H9 (cell line): ENCODE measurements around the gene FAM136A. TPM values are rescaled to one million over a fixed set of nuclear protein-coding genes. Genes with fewer than 3 reads are reported as not detected.

ENCODE experiments used
- DNase-seq: peaks from one replicate; pipeline ENCODE4 v3.0.0-alpha.2; 2017
- H2AFZ ChIP-seq: one replicate; pipeline ENCODE4 v1.6.1; 2013; ENCODE audit warnings: mild to moderate bottlenecking, low read length, control low read depth, moderate library complexity
- H2AK5ac ChIP-seq: 2 replicates; pipeline ENCODE4 v1.6.1; 2013; ENCODE audit warnings: low read length, control low read depth, mixed read lengths; ENCODE audit not compliant: insufficient read length
- H2BK120ac ChIP-seq: one replicate; pipeline ENCODE4 v1.6.1; 2013; ENCODE audit warnings: low read depth, mild to moderate bottlenecking, low read length, control low read depth, inconsistent platforms; ENCODE audit not compliant: poor library complexity, severe bottlenecking
- H2BK12ac ChIP-seq: 2 replicates; pipeline ENCODE4 v1.6.1; 2013; ENCODE audit warnings: low read length, control low read depth, mixed read lengths, low read depth; ENCODE audit not compliant: insufficient read length
- H2BK15ac ChIP-seq: 2 replicates; pipeline ENCODE4 v1.6.1; 2013; ENCODE audit warnings: low read depth, low read length, control low read depth
- H2BK20ac ChIP-seq: one replicate; pipeline ENCODE4 v1.6.1; 2013; ENCODE audit warnings: low read depth, mild to moderate bottlenecking, low read length, control low read depth, inconsistent platforms; ENCODE audit not compliant: poor library complexity, severe bottlenecking
- H2BK5ac ChIP-seq: 2 replicates; pipeline ENCODE4 v1.6.1; 2013; ENCODE audit warnings: low read length, control low read depth, mixed read lengths; ENCODE audit not compliant: insufficient read length
- H3K14ac ChIP-seq: 2 replicates; pipeline ENCODE4 v1.6.1; 2013; ENCODE audit warnings: low read length, control low read depth; ENCODE audit not compliant: insufficient read depth
- H3K18ac ChIP-seq: 2 replicates; pipeline ENCODE4 v1.6.1; 2013; ENCODE audit warnings: low read depth, mild to moderate bottlenecking, mixed read lengths, low read length, control low read depth; ENCODE audit not compliant: insufficient read length
- H3K23ac ChIP-seq: 2 replicates; pipeline ENCODE4 v1.6.1; 2013; ENCODE audit warnings: low read length, control low read depth, mixed read lengths, low read depth; ENCODE audit not compliant: insufficient read length
- H3K23me2 ChIP-seq: 2 replicates; pipeline ENCODE4 v1.6.1; 2013; ENCODE audit warnings: low read depth, mild to moderate bottlenecking, mixed read lengths, low read length, control low read depth; ENCODE audit not compliant: insufficient read length, poor library complexity, severe bottlenecking
- H3K27ac ChIP-seq: 2 replicates; pipeline ENCODE4 v1.5.1; 2013; ENCODE audit warnings: low read length, control low read depth, mixed read lengths, low read depth; ENCODE audit not compliant: insufficient read length
- H3K27me3 ChIP-seq: 2 replicates; pipeline ENCODE4 v1.6.1; 2013; ENCODE audit warnings: low read length, control low read depth, inconsistent platforms; ENCODE audit not compliant: insufficient read depth
- H3K4ac ChIP-seq: 2 replicates; pipeline ENCODE4 v1.6.1; 2013; ENCODE audit warnings: low read depth, mild to moderate bottlenecking, control low read depth, inconsistent platforms, low read length, moderate library complexity
- H3K4me1 ChIP-seq: 2 replicates; pipeline ENCODE4 v1.6.1; 2013; ENCODE audit warnings: low read length, control low read depth, inconsistent platforms; ENCODE audit not compliant: insufficient read depth
- H3K4me2 ChIP-seq: 2 replicates; pipeline ENCODE4 v1.6.1; 2013; ENCODE audit warnings: low read length, control low read depth, mixed read lengths; ENCODE audit not compliant: insufficient read length, insufficient read depth
- H3K56ac ChIP-seq: 2 replicates; pipeline ENCODE4 v1.6.1; 2013; ENCODE audit warnings: low read depth, mild to moderate bottlenecking, mixed read lengths, low read length, control low read depth; ENCODE audit not compliant: insufficient read length
- H3K79me1 ChIP-seq: 2 replicates; pipeline ENCODE4 v1.6.1; 2013; ENCODE audit warnings: low read depth, mild to moderate bottlenecking, moderate library complexity, low read length, control low read depth, inconsistent platforms; ENCODE audit not compliant: insufficient read depth, poor library complexity, severe bottlenecking
- H3K79me2 ChIP-seq: 2 replicates; pipeline ENCODE4 v1.6.1; 2013; ENCODE audit warnings: low read length, control low read depth, inconsistent platforms; ENCODE audit not compliant: insufficient read depth
- H3K9ac ChIP-seq: 2 replicates; pipeline ENCODE4 v1.6.1; 2013; ENCODE audit warnings: low read length, control low read depth, mixed read lengths; ENCODE audit not compliant: insufficient read length; ENCODE audit errors: extremely low read depth
- H3K9me3 ChIP-seq: one replicate; pipeline ENCODE4 v1.6.1; 2013; ENCODE audit warnings: low read depth, low read length, inconsistent platforms; ENCODE audit not compliant: control insufficient read depth
- H3T11ph ChIP-seq: one replicate; pipeline ENCODE4 v1.6.1; 2013; ENCODE audit warnings: mild to moderate bottlenecking, low read length, control low read depth, inconsistent platforms
- H4K20me1 ChIP-seq: one replicate; pipeline ENCODE4 v1.6.1; 2013; ENCODE audit not compliant: control insufficient read depth, insufficient read length, insufficient read depth
- H4K5ac ChIP-seq: 2 replicates; pipeline ENCODE4 v1.6.1; 2013; ENCODE audit warnings: low read depth, mild to moderate bottlenecking, mixed read lengths, low read length, control low read depth; ENCODE audit not compliant: insufficient read length
- H4K8ac ChIP-seq: replicated peaks from 2 replicates; pipeline ENCODE4 v1.6.1; 2013; ENCODE audit warnings: low read length, control low read depth, mixed read lengths, low read depth; ENCODE audit not compliant: insufficient read length
- H4K91ac ChIP-seq: 2 replicates; pipeline ENCODE4 v1.6.1; 2013; ENCODE audit warnings: low read depth, mild to moderate bottlenecking, moderate library complexity, mixed read lengths, low read length, control low read depth; ENCODE audit not compliant: insufficient read length
- H3K27ac Mint-ChIP-seq, 3 experiments: 2 replicates in 2 of 3; 3 replicates in 1 of 3; pipeline ENCODE4 v1.8.0; 2020 to 2021; ENCODE audit warnings: mixed read lengths in 3 of 3, mild to moderate bottlenecking in 1 of 3, moderate library complexity in 1 of 3
- H3K27me3 Mint-ChIP-seq: 2 replicates; pipeline ENCODE4 v1.8.0; 2021; ENCODE audit warnings: low read depth, mild to moderate bottlenecking, moderate library complexity, mixed read lengths
- H3K36me3 Mint-ChIP-seq, 3 experiments: 2 replicates in 2 of 3; 3 replicates in 1 of 3; pipeline ENCODE4 v1.8.0; 2020 to 2021; ENCODE audit warnings: low read depth in 3 of 3, mixed read lengths in 3 of 3; ENCODE audit not compliant: insufficient read depth in 1 of 3
- H3K4me1 Mint-ChIP-seq, 2 experiments: 2 replicates each; pipeline ENCODE4 v1.8.0; 2020; ENCODE audit warnings: mixed read lengths in 2 of 2
- H3K4me3 Mint-ChIP-seq, 2 experiments: 2 replicates in 1 of 2; 3 replicates in 1 of 2; pipeline ENCODE4 v1.8.0; 2020 to 2021; ENCODE audit warnings: mild to moderate bottlenecking in 2 of 2, mixed read lengths in 2 of 2, moderate library complexity in 1 of 2
- H3K9me3 Mint-ChIP-seq, 2 experiments: 2 replicates in 1 of 2; 3 replicates in 1 of 2; pipeline ENCODE4 v1.8.0; 2020; ENCODE audit warnings: mild to moderate bottlenecking in 2 of 2, mixed read lengths in 2 of 2, moderate library complexity in 1 of 2
- CTCF ChIP-seq: fragments of 200-600 bp; sonication (generic); conservative IDR thresholded peaks from 3 replicates; pipeline ENCODE4 v1.8.0; 2021; ENCODE audit warnings: antibody characterized with exemption, mild to moderate bottlenecking
- WGBS: extraction: QIAGEN DNeasy Blood & Tissue Kit; methylation state at CpG from one replicate; pipeline ENCODE4 v1.1.7; 2013; ENCODE audit warnings: missing lambda C conversion rate, low lambda C conversion rate, mixed read lengths; ENCODE audit not compliant: insufficient read length; ENCODE audit errors: extremely low coverage; 5-methylcytosine and 5-hydroxymethylcytosine counted together
- total RNA-seq: library from RNA; stranded (reverse); gene quantifications from 2 replicates; pipeline ENCODE4 v1.2.1, GENCODE V29; 2021

The FAM136A gene
- total RNA-seq, 1 experiment from 2014 or later: 118 TPM

GRCh38 chr2:70349921-70350685, 48.2 kb upstream of the FAM136A start:
- no peak overlapping the region for H2BK12ac ChIP-seq
- no peaks in the 10 kb centered on the region for H3K9me3 ChIP-seq
- H3K36me3 Mint-ChIP-seq: no peaks in the 10 kb centered on the region
- no peaks in the 10 kb centered on the region for H3K27me3 ChIP-seq
- no peaks in the 10 kb centered on the region for H3K79me1 ChIP-seq
- no peak for DNase-seq
- TF ChIP-seq CTCF: no peak
- H2AFZ ChIP-seq: no peak overlapping the region
- no peak overlapping the region for H3K27ac Mint-ChIP-seq
- H2BK15ac ChIP-seq: no peak overlapping the region
- no peak overlapping the region for H3K9ac ChIP-seq
- H3K4me1 ChIP-seq: no peaks in the 10 kb centered on the region
- H4K5ac ChIP-seq: no peak overlapping the region
- H3K23ac ChIP-seq: no peak overlapping the region
- 0 out of 4 replicates have a peak, but pooled peaks cover 0 to 3% of the 10 kb centered on the region in 2 experiments for H3K4me1 Mint-ChIP-seq
- no CpG with 5 or more reads among the region's 3 CpGs for WGBS
- no peaks in the 10 kb centered on the region for H3K79me2 ChIP-seq
- H4K91ac ChIP-seq: no peak overlapping the region
- no peak overlapping the region for H3K14ac ChIP-seq
- H3K4ac ChIP-seq: no peak overlapping the region
- no peaks in the 10 kb centered on the region for H3K23me2 ChIP-seq
- no peak overlapping the region for H3K56ac ChIP-seq
- no peak overlapping the region for H3K4me3 Mint-ChIP-seq
- no peak overlapping the region for H3T11ph ChIP-seq
- H4K20me1 ChIP-seq: no peaks in the 10 kb centered on the region
- H3K4me2 ChIP-seq: no peak overlapping the region
- H3K27me3 Mint-ChIP-seq: peaks cover 2% of the 10 kb centered on the region
- no peak overlapping the region for H2BK120ac ChIP-seq
- no peak overlapping the region for H2BK20ac ChIP-seq
- H4K8ac ChIP-seq: no peak overlapping the region
- no peak overlapping the region for H3K27ac ChIP-seq
- no peaks in the 10 kb centered on the region for H3K9me3 Mint-ChIP-seq
- H2BK5ac ChIP-seq: no peak overlapping the region
- no peak overlapping the region for H3K18ac ChIP-seq
- no peak overlapping the region for H2AK5ac ChIP-seq
